GM12892 (cell line): Measurements from ENCODE around the gene TPM1.

ENCODE experiments used
- DNase-seq: peaks from one replicate; pipeline ENCODE4 v3.0.0; 2011; ENCODE audit not compliant: insufficient read length
- FAIRE-seq: peaks from 2 replicates; lab custom pipeline; 2011; peaks lifted over from hg19 to GRCh38; lab: Jason Lieb, UNC
- POLR2A ChIP-seq: IDR thresholded peaks from 2 replicates; pipeline ENCODE4 v1.6.1; 2011; ENCODE audit warnings: low read depth, low read length, control low read depth
- POLR2AphosphoS5 ChIP-seq: IDR thresholded peaks from 2 replicates; pipeline ENCODE4 v1.6.1; 2011; ENCODE audit warnings: low read depth, low read length, control low read depth
- TAF1 ChIP-seq: IDR thresholded peaks from 2 replicates; pipeline ENCODE4 v1.6.1; 2011; ENCODE audit warnings: low read depth, mild to moderate bottlenecking, control low read depth, low read length, borderline replicate concordance

TPM1 gene

GRCh38 chr15:63020759-63021430 is 21.7 kb upstream of the TPM1 start:
- FAIRE-seq (no peak), DNase-seq (no peak)

GRCh38 chr15:63022181-63022580 is 20.4 kb upstream of the TPM1 start:
- no peak for FAIRE-seq
- no peak for TF ChIP-seq TAF1
- DNase-seq = no peak

More at GRCh38 chr15:63020759-63021430, 21.7 kb upstream of the TPM1 start:
- no peak for TF ChIP-seq TAF1
- TF ChIP-seq POLR2A = no peak
- no peak for TF ChIP-seq POLR2AphosphoS5

- TF ChIP-seq POLR2A (no peak), TAF1 (no peak), POLR2AphosphoS5 (no peak)
- no peak for DNase-seq
- no peak for FAIRE-seq
Measured at GRCh38 chr15:63022663-63023062, 19.9 kb upstream of the TPM1 start.

GRCh38 chr15:63023351-63023945 is 19.1 kb upstream of the TPM1 start:
- DNase-seq (no peak), FAIRE-seq (no peak)
- no peak for TF ChIP-seq POLR2AphosphoS5
- TF ChIP-seq TAF1 = no peak
- TF ChIP-seq POLR2A = no peak

GRCh38 chr15:63025460-63025859 is 17.1 kb upstream of the TPM1 start:
- DNase-seq (no peak), FAIRE-seq (no peak)
- TF ChIP-seq POLR2AphosphoS5 (no peak), POLR2A (no peak), TAF1 (no peak)

- FAIRE-seq = no peak
- TF ChIP-seq POLR2AphosphoS5 (no peak), TAF1 (no peak), POLR2A (no peak)
- no peak for DNase-seq
Measured at GRCh38 chr15:63027646-63028045, 14.9 kb upstream of the TPM1 start.

GRCh38 chr15:63028442-63029110 is 14.0 kb upstream of the TPM1 start:
- FAIRE-seq (no peak), DNase-seq (no peak)
- TF ChIP-seq POLR2AphosphoS5 = no peak
- no peak for TF ChIP-seq POLR2A
- no peak for TF ChIP-seq TAF1

GRCh38 chr15:63029676-63030075 is 12.9 kb upstream of the TPM1 start:
- no peak for DNase-seq
- FAIRE-seq = no peak
- TF ChIP-seq TAF1 (no peak), POLR2AphosphoS5 (no peak), POLR2A (no peak)

- no peak for DNase-seq
- no peak for TF ChIP-seq POLR2AphosphoS5
- TF ChIP-seq POLR2A = no peak
- TF ChIP-seq TAF1 = no peak
- no peak for FAIRE-seq
Measured at GRCh38 chr15:63030101-63030551, 12.4 kb upstream of the TPM1 start.

- DNase-seq = no peak
- no peak for FAIRE-seq
- TF ChIP-seq TAF1 (no peak), POLR2A (no peak)
Measured at GRCh38 chr15:63034578-63034977, 8.0 kb upstream of the TPM1 start.

- no peak for FAIRE-seq
- TF ChIP-seq POLR2AphosphoS5 = no peak
- TF ChIP-seq POLR2A = no peak
- TF ChIP-seq TAF1 = no peak
- no peak for DNase-seq
Measured at GRCh38 chr15:63035253-63035652, 7.3 kb upstream of the TPM1 start.

GRCh38 chr15:63035977-63036376 is 6.6 kb upstream of the TPM1 start:
- no peak for DNase-seq
- no peak for FAIRE-seq

More at GRCh38 chr15:63035977-63036376, 6.6 kb upstream of the TPM1 start:
- TF ChIP-seq POLR2A = no peak
- TF ChIP-seq POLR2AphosphoS5 = no peak
- no peak for TF ChIP-seq TAF1
